Measurements from ENCODE around the gene SELENON.

SELENON gene

DNA sequence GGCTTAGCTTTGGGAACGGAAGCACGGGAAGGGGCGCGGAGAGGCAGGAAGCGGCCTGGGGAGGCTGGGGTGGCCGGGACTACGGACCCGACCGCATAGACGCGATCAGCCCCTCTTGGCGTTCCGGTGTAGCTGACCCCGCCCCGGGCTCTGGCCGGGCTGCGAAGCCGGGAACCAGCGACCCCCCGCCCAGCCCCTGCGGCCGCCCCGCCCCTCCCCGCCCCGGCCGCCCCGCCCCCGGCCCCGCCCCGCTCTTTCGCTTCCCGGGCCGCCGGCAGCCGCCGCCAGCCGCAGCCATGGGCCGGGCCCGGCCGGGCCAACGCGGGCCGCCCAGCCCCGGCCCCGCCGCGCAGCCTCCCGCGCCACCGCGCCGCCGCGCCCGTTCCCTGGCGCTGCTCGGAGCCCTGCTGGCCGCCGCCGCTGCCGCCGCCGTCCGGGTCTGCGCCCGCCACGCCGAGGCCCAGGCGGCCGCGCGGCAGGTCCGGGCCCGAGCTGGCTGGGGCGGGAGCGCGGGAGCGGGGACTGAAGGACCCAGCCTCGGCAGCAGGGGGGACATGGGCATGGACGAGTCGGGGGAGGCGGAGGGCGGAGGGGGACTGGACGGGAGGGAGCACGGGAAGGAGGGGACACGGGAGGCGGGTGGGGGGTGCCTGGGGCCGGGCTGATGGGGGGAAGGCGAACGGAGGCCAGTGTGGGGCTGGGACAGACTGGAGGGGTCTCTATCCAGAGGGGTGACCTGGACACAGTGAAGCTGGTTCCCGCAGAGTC is at the start of gene SELENON:
Gene SELENON, plus strand, starts transcription at position 259 of the 768 bp plus-strand sequence. Its CDS starts 38 bp downstream, at position 297.
- Mint-ChIP-seq H3K27me3 (no peaks in the 10 kb centered on the region), H3K4me1 (ENCODE audit: low read depth) (peaks cover 77% of the 10 kb centered on the region), H3K36me3 (ENCODE audit: low read depth) (peaks cover under 1% of the 10 kb centered on the region), H3K9me3 (no peaks in the 10 kb centered on the region), H3K27ac (peak within 1 kb of the TSS; percentile 72), H3K4me3 (peak within 1 kb of the TSS; percentile 82)
- peak; percentile 74 for DNase-seq

DNA sequence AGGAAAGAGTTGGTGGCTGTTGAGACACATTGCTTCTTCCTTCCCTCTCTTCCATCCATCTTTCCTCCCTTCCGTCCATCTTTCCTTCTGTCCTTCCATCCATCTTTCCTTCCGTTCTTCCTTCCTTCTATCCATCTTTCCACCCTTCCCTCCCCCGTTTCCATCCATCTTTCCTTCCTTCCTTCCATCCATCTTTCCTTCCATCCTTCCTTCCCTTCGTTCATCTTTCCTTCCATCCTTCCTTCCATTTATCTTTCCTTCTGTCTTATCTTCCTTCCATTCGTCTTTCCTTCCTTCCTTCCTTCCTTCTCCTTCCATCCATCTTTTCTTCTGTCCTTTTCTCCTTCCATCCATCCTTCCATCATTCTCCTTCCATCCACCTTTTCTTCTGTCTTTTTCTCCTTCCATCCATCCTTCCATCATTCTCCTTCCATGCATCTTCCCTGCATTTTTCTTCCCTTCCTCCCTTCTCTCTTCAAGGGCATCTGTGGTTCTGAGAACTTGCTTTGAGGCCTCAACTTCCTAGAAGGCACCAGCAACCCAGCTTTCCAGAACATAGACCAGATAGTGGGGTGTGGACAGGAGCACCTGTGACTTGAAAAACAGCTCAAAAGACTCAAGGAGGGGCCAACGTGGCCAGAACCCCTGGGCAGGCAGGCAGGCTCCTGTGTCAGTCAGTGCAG is 48.9 kb upstream of the SELENON start:
- Mint-ChIP-seq H3K4me1 (ENCODE audit: low read depth) (peaks cover 26% of the 10 kb centered on the region), H3K36me3 (ENCODE audit: low read depth) (peaks cover 5% of the 10 kb centered on the region), H3K27ac (no peak overlapping the region), H3K27me3 (no peaks in the 10 kb centered on the region), H3K4me3 (no peak overlapping the region), H3K9me3 (no peaks in the 10 kb centered on the region)
- DNase-seq = no peak

GRCh38 chr1:25754470-25755181 is 45.4 kb upstream of the SELENON start:
- Mint-ChIP-seq H3K4me1 (ENCODE audit: low read depth) (peaks cover 31% of the 10 kb centered on the region), H3K9me3 (no peaks in the 10 kb centered on the region), H3K36me3 (ENCODE audit: low read depth) (peaks cover 7% of the 10 kb centered on the region), H3K27ac (peak overlapping the region; percentile 85), H3K4me3 (no peak overlapping the region), H3K27me3 (no peaks in the 10 kb centered on the region)
- DNase-seq = peak; percentile 57

DNA sequence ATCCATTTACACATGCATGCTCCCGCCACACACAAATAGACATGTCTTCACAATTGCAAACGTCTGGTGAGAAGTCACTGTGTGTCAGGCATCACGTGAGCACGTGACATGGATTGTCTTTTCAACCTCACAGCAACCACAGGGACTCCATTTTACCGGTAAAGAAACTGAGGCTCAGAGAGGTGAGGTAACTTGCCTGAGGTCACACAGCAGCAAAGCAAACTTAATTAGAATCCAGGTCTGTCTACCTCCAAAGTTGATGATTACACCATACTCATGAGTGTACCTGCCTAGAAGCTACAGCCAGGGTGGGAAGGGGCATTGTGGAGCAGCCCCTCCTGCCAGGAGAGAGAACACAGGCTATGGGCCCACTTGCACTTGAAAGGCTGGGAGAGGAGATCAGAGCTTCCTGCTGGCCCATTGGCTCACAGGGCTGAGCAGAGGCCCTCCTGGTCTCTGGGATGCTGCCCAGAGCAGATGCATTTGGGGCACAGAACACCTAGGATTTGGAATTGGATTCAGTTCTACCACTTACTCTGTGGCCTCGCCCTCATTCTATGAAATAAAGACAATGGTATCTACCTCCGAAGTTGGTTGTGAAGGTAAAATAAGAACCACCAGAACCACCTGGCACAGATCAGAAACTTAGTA is 44.4 kb upstream of the SELENON start:
- no peak overlapping the region for H3K27ac Mint-ChIP-seq
- no peak for DNase-seq
- no peaks in the 10 kb centered on the region for H3K9me3 Mint-ChIP-seq
- peaks cover 10% of the 10 kb centered on the region for H3K36me3 Mint-ChIP-seq (ENCODE audit: low read depth)
- no peaks in the 10 kb centered on the region for H3K27me3 Mint-ChIP-seq
- H3K4me1 Mint-ChIP-seq (ENCODE audit: low read depth) = peaks cover 31% of the 10 kb centered on the region
- no peak overlapping the region for H3K4me3 Mint-ChIP-seq

- peaks cover 31% of the 10 kb centered on the region for H3K4me1 Mint-ChIP-seq (ENCODE audit: low read depth)
- no peaks in the 10 kb centered on the region for H3K27me3 Mint-ChIP-seq
- no peak overlapping the region for H3K4me3 Mint-ChIP-seq
- H3K9me3 Mint-ChIP-seq = no peaks in the 10 kb centered on the region
- peak overlapping the region; percentile 56 for H3K27ac Mint-ChIP-seq
- DNase-seq = no peak
- H3K36me3 Mint-ChIP-seq (ENCODE audit: low read depth) = peaks cover 10% of the 10 kb centered on the region
Observed at GRCh38 chr1:25756215-25756614, 43.8 kb upstream of the SELENON start.

- no peaks in the 10 kb centered on the region for H3K9me3 Mint-ChIP-seq
- no peak overlapping the region for H3K4me3 Mint-ChIP-seq
- DNase-seq = no peak
- no peak overlapping the region for H3K27ac Mint-ChIP-seq
- no peaks in the 10 kb centered on the region for H3K27me3 Mint-ChIP-seq
- H3K4me1 Mint-ChIP-seq (ENCODE audit: low read depth) = peaks cover 31% of the 10 kb centered on the region
- H3K36me3 Mint-ChIP-seq (ENCODE audit: low read depth) = peaks cover 7% of the 10 kb centered on the region
Observed at GRCh38 chr1:25757151-25757845, 42.7 kb upstream of the SELENON start.

GRCh38 chr1:25757846-25758185 is 42.2 kb upstream of the SELENON start:
- Mint-ChIP-seq H3K36me3 (ENCODE audit: low read depth) (peaks cover 7% of the 10 kb centered on the region), H3K27me3 (no peaks in the 10 kb centered on the region), H3K4me3 (no peak overlapping the region), H3K4me1 (ENCODE audit: low read depth) (peaks cover 31% of the 10 kb centered on the region), H3K9me3 (no peaks in the 10 kb centered on the region), H3K27ac (no peak overlapping the region)
- DNase-seq = no peak

DNA sequence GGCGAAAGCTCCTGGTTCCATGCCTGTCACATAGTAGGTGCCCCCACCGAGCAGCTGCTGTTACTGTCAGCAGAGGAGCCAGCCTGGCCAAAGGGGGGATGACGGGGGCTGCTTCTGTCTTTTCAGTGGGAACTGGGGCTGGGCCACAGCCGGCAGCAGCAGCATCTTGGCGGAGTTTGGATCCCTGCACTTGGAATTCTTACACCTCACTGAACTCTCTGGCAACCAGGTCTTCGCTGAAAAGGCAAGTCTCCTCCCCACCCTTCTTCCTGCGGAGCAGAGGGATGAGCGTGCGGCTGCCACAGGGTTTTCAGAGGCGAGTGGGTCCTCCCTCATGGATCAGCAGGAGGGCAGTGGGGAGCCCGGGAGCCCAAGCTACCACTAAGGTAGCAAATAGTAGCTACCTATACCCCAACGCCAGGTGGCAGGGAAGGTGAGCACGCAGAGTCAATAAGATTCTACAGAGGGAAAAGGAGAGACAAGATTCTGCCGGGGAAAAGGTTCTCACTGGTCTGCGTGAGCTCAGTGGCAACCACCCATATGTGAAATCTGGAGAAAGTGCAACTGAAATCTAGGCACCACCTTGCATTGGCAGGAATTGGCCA is 41.4 kb upstream of the SELENON start:
- H3K36me3 Mint-ChIP-seq (ENCODE audit: low read depth) = peaks cover 6% of the 10 kb centered on the region
- no peaks in the 10 kb centered on the region for H3K9me3 Mint-ChIP-seq
- H3K4me1 Mint-ChIP-seq (ENCODE audit: low read depth) = peaks cover 28% of the 10 kb centered on the region
- H3K27ac Mint-ChIP-seq = no peak overlapping the region
- DNase-seq = no peak
- no peaks in the 10 kb centered on the region for H3K27me3 Mint-ChIP-seq
- H3K4me3 Mint-ChIP-seq = no peak overlapping the region

DNA sequence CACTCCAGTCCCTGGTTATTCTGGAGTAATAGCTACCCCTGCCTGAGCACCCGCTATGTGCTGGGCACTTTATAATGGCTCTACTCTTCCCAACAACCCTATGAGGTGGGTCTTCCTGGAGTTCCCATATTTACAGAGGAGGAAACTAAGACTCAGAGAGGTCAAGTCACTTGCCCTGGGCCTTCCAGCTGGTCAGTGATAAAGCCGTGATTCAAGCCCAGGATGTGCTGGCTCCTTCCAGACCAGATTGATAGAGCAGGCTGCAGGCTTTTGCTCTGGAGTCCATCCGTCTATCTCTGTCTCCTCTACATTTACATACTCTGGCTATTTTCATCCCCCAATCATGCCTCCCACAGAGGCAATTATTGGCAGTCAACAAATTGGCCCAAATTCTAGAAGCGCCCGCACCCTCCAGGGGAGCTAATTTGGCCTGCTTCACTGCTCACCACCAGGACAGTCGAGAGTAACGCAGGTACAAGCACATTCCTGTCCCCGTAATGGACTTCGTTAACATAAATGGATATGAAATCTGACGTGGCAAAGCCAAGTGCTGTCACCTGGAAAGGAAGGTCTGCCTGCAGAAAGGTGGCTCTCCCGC is 39.8 kb upstream of the SELENON start:
- no peaks in the 10 kb centered on the region for H3K27me3 Mint-ChIP-seq
- no peak overlapping the region for H3K4me3 Mint-ChIP-seq
- H3K9me3 Mint-ChIP-seq = no peaks in the 10 kb centered on the region
- H3K4me1 Mint-ChIP-seq (ENCODE audit: low read depth) = peaks cover 17% of the 10 kb centered on the region
- no peak for DNase-seq
- peaks cover 9% of the 10 kb centered on the region for H3K36me3 Mint-ChIP-seq (ENCODE audit: low read depth)
- no peak overlapping the region for H3K27ac Mint-ChIP-seq

- H3K9me3 Mint-ChIP-seq = no peaks in the 10 kb centered on the region
- no peak overlapping the region for H3K4me3 Mint-ChIP-seq
- no peak overlapping the region for H3K27ac Mint-ChIP-seq
Observed at GRCh38 chr1:25760871-25761270, 39.1 kb upstream of the SELENON start.

DNA sequence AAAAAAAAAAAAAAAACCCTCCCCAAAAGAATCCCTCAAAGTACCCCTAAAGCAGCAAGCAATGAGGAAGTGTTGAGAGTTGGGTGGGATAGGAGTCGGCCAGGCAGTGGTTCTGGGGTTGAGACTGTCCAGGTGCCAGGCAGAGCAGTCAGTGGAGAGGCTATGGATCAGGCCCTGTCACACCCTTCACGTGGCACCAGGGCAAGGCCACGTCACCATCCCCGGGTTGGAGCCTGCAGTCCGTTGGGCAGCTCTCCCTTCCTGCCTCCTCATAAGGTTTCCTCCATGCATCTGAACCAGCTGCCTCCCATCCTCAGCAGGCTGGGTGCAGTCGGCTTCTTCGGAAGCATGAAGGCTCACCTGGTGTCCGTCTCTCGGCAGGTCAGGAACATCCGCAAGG is 36.5 kb upstream of the SELENON start:
- DNase-seq = no peak
- peaks cover 23% of the 10 kb centered on the region for H3K4me1 Mint-ChIP-seq (ENCODE audit: low read depth)
- H3K9me3 Mint-ChIP-seq = no peaks in the 10 kb centered on the region
- peaks cover 9% of the 10 kb centered on the region for H3K36me3 Mint-ChIP-seq (ENCODE audit: low read depth)
- H3K27ac Mint-ChIP-seq = no peak overlapping the region
- H3K4me3 Mint-ChIP-seq = no peak overlapping the region
- no peaks in the 10 kb centered on the region for H3K27me3 Mint-ChIP-seq

More at GRCh38 chr1:25760871-25761270, 39.1 kb upstream of the SELENON start:
- Mint-ChIP-seq H3K36me3 (ENCODE audit: low read depth) (peaks cover 9% of the 10 kb centered on the region), H3K27me3 (no peaks in the 10 kb centered on the region), H3K4me1 (ENCODE audit: low read depth) (peaks cover 17% of the 10 kb centered on the region)
- DNase-seq = no peak

DNA sequence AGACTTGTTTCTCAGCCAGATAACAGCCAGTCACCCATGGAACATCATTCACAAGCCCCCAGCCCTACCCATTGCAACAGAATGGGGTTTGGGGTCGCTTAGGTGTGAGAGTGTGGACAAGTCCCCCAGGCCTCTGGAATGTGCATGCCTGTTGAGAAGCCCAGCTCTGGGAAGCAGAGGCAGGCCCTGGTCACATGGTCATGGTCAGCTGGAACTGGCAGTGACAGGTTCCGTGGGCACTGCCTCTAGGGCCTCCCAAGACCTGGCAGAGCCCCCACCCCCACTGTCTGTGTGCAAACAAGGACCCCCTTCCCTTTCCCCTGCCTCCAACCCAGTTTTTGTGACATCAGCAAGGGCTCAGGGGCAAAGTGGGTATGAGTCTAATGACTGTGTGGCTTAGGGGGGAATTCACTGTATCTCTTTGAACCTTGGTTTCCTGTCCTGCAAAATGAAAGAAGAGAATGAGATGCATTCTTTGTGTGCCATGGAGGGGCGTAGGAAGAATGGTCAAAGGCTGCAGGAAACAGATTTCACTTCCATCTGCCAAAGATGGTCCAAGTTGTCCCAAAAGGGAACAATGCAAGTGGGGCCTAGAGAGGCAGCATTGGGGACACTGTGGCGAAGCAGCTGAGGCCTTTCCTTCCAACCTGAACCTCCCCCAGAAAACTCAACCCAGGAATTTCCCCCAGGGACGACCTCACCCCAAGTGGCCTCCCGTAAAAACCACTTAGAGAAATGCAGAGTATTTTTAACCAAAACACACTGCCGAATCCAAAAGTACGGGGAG is 34.7 kb upstream of the SELENON start:
- Mint-ChIP-seq H3K4me1 (ENCODE audit: low read depth) (peaks cover 36% of the 10 kb centered on the region), H3K27me3 (no peaks in the 10 kb centered on the region), H3K4me3 (no peak overlapping the region), H3K9me3 (no peaks in the 10 kb centered on the region), H3K36me3 (ENCODE audit: low read depth) (peaks cover 5% of the 10 kb centered on the region), H3K27ac (peak overlapping the region; percentile 59)
- DNase-seq = no peak

Measured in activated T-cell treated with anti-CD3 and anti-CD28 coated beads, Interleukin-2, amount 50 U/mL, for 24 hours (primary cell).